Ovary (tissue), 3 donors: ENCODE data around the gene SAMD4A.

Experiments
- EP300 ChIP-seq: sonication (generic); formaldehyde crosslinking; IDR thresholded peaks from one replicate; pipeline ENCODE4 v1.6.1; 2017; ENCODE audit warnings: antibody characterized with exemption
- POLR2A ChIP-seq: fragments of 450-650 bp; IDR thresholded peaks from one replicate; pipeline ENCODE4 v1.6.1; 2017; ENCODE audit warnings: antibody characterized with exemption, mild to moderate bottlenecking, moderate library complexity
- TF ChIP-seq, protein P1 (sequence below), 3 donors: fragments of 450-650 bp in 2 of 3; fragments of 200-600 bp in 1 of 3; IDR thresholded peaks; one replicate each; pipeline versions ENCODE4 v1.5.1 to v1.8.0; 2016 to 2022; ENCODE audit warnings: antibody characterized with exemption in 3 of 3, mild to moderate bottlenecking in 1 of 3
- donor health status: DM: no; HTN: no; CAD: no.

DNA sequence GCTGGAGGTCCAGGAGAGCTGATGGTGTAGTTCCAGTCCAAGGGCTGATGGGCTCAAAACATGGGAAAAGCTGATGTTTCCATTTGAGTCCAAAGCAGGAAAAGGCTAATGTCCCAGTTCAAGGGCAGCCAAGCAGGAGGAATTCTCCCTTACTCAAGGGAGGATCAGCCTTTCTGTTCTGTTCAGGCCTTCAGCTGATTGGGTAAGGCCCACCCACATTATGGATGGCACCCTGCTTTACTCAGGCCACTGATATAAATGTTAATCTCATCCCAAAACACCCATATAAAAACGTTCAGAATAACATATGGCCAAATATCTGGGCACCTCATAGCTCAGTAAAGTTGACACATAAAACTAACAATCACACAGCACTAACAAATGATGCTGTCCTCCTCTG is 64.1 kb downstream of the SAMD4A start:
- TF ChIP-seq, protein P1, sequence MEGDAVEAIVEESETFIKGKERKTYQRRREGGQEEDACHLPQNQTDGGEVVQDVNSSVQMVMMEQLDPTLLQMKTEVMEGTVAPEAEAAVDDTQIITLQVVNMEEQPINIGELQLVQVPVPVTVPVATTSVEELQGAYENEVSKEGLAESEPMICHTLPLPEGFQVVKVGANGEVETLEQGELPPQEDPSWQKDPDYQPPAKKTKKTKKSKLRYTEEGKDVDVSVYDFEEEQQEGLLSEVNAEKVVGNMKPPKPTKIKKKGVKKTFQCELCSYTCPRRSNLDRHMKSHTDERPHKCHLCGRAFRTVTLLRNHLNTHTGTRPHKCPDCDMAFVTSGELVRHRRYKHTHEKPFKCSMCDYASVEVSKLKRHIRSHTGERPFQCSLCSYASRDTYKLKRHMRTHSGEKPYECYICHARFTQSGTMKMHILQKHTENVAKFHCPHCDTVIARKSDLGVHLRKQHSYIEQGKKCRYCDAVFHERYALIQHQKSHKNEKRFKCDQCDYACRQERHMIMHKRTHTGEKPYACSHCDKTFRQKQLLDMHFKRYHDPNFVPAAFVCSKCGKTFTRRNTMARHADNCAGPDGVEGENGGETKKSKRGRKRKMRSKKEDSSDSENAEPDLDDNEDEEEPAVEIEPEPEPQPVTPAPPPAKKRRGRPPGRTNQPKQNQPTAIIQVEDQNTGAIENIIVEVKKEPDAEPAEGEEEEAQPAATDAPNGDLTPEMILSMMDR (IDR thresholded peaks at IDR 0.05): no peak
- TF ChIP-seq POLR2A (no peak), EP300 (no peak)
